Epithelial cell of proximal tubule (primary cell): ENCODE measurements around the gene PKP2. TPM values are rescaled to one million over a fixed set of nuclear protein-coding genes. Genes with fewer than 3 reads are reported as not detected.

Experiments used
- DNase-seq: peaks from one replicate; pipeline ENCODE4 v3.0.0-alpha.2; 2011; ENCODE audit warnings: low read depth
- H3K4me3 ChIP-seq: 2 replicates; pipeline ENCODE4 v1.5.1; 2011; ENCODE audit warnings: low read depth, mild to moderate bottlenecking, low read length
- CTCF ChIP-seq: conservative IDR thresholded peaks from 2 replicates; pipeline ENCODE4 v1.5.1; 2012; ENCODE audit warnings: low read depth, mild to moderate bottlenecking, low read length
- total RNA-seq: library from RNA; depleted of rRNA; stranded (reverse); fragments of >200 nt; gene quantifications from 2 replicates; pipeline ENCODE4 v1.2.3, GENCODE V29; 2015

PKP2 gene
- total RNA-seq, result 6.5 and 13.4 TPM in 2 replicates

DNA sequence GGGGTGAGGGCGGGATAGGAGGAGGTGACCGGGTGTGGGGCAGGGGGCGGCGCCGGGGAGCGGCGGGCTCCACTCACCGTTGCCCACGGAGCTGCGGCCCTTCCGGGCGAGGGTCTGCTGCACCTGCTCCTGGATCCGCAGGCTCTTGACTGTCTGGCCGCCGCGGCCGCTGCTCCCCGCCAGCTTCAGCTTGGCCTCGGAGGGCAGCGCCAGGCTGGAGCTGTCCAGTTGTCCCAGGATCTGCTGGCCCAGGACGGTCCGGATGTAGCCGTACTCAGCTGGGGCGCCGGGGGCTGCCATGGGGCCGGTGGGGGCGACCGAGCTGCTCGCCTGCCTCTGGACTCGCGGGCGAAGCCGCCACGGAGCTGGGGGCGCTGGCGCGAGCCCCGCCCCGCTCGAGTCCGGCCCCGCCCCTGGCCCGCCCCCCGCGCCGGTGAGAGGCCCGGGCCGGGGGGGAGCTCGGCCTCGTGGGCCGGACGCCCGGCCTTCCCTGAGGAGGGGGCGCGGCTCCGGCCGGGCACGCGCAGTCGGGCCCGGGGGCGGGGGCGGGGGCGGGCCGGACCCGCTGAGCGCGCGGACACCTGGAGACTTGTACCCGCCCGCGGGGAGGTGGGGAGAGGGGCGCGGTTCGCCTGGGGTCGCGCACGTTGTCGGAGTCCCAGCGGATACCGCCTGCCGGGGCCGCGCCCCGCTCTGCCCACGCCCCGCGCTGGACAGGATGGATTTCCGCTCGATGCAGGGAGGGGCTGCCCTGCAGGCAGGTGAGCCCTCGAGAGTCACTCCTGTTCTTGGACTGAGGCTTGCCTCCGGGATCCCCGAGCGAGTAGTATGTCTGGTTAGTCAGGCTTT is at the start of gene PKP2:
TSS of gene PKP2 (minus strand) at position 346 of the 849 bp plus-strand sequence. CDS start at position 300, 46 bp downstream.
- TF ChIP-seq CTCF, result no peak
- H3K4me3 ChIP-seq, result peak within 1 kb of the TSS; percentile 68
- no peak for DNase-seq

DNA sequence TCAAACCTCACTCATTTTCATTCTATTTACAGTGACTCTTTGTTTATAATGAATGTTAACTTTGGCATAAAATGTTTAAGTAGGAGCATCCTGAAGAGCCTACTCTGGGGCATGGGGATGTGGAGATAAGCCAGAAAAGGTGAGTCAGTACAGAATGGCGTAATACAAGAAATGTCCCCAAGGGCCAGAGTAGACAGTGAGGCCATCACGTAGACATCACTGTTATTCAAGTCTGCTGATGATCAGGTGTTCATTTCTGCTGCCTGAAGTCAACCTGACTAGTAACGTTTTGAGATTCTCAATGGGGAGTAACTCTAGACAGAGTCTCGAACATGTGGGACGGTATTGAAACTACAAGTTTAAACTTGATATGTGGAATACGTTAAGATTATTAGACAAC is 47.6 kb upstream of the PKP2 start:
- no peak for TF ChIP-seq CTCF
- no peak overlapping the region for H3K4me3 ChIP-seq
- DNase-seq, result no peak

DNA sequence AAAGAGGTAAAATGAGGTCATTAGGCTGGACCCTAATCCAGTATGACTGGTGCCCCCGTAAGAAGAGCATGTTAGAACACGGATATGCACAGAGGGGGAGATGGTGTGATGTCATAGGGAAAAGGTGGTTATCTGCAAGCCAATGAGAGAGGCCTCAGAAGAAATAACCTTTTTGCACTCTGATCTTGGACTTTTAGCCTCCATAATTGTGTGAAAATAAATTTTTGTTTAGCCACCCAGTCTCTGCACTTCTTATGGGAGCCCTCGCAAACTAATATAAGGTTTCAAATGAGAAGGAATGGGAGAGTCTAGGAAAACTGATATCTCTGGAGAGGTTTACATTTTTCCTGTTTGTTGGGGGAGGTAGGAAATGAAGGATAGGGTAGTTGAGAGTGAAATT is 43.2 kb upstream of the PKP2 start:
- TF ChIP-seq CTCF, result no peak
- H3K4me3 ChIP-seq, result no peak overlapping the region
- DNase-seq, result no peak

DNA sequence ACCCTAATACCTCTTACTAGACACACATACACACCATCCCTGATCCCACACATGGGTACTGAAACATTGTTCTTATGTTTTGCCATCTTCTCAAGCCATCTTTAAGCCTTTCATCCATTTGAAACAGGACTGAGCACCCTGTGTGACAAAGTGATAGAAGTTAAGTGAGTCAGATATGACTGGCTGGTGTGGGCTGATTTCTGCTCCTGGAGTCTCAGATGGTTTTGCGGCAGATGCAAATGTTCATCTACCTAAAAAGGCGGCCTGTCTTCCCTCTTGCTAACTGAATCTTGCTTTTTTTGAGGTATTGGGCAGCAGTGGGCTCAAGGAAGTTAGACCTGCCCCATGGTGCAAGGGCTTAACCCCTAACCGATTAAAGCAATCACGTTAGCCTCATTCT is 30.4 kb upstream of the PKP2 start:
- no peak for TF ChIP-seq CTCF
- H3K4me3 ChIP-seq, result no peak overlapping the region
- DNase-seq, result no peak

DNA sequence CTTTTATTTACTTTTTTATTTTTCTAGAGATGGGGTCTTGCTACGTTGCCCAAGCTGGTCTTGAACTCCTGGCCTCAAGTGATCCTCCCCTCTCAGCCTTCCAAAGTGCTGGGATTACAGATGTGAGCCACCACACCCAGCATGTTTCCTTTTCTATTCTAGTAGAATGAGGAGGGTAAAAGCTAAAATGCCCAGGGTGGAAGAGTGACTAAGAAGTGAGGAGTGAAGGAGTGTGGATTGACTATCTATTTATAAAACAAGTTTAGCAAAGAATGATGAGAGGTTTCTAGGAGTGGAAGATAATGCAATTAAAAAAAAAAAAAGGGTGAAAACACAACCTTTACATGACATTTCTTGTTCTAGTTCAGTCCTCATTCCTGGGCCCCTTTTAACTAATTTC is 29.8 kb upstream of the PKP2 start:
- DNase-seq, result no peak
- H3K4me3 ChIP-seq, result no peak overlapping the region
- no peak for TF ChIP-seq CTCF

- no peak for TF ChIP-seq CTCF
- H3K4me3 ChIP-seq, result no peak overlapping the region
- DNase-seq, result no peak
These were observed 26.1 kb upstream of the PKP2 start for GRCh38 chr12:32922546-32923297.
